Mesenchymal stem cell (in vitro differentiated cells and primary cell): ENCODE data around the gene ZNF584. TPM values are rescaled to one million over a fixed set of nuclear protein-coding genes. Genes with fewer than 3 reads are reported as not detected.

Experiments
- small RNA-seq: library from polyadenylated mRNA; stranded (forward); fragments of <200 nt; extraction: miRNeasy Mini kit (QIAGEN cat#:217004); gene quantifications from one replicate; pipeline ENCODE3, GENCODE V24; 2013; ENCODE audit warnings: low read depth

Gene ZNF584

Small RNAs within 50 kb of the gene (small RNA-seq; reads per million reads assigned to genes)
- gene MIR4754, result not detected
- gene RNA5SP473, result not detected
